Adrenal gland (tissue), 5 donors: ENCODE results near the gene CLEC2A.

Experiments
- CTCF ChIP-seq, 6 experiments: fragments of 450-650 bp in 4 of 6; fragments of 200-600 bp in 2 of 6; sonication (generic) in 1 of 6; IDR thresholded peaks; 1 replicate in 5 of 6; 2 replicates in 1 of 6; pipeline versions ENCODE4 v1.5.1 to v1.8.0; 2016 to 2021; ENCODE audit warnings: antibody characterized with exemption in 6 of 6, mild to moderate bottlenecking in 2 of 6, moderate library complexity in 1 of 6
- POLR2A ChIP-seq, 2 donors: fragments of 450-650 bp; IDR thresholded peaks; one replicate each; pipeline ENCODE4 v1.6.1; 2017; ENCODE audit warnings: antibody characterized with exemption in 2 of 2, mild to moderate bottlenecking in 2 of 2, moderate library complexity in 1 of 2
- donor health status: DM: no; HTN: no; CAD: no.

- no peak for TF ChIP-seq CTCF (IDR thresholded peaks at IDR 0.05)
- no peak for TF ChIP-seq POLR2A (IDR thresholded peaks at IDR 0.05)
These were observed 33.0 kb downstream of the CLEC2A start for GRCh38 chr12:9899209-9899608.
